Activated T-cell treated with anti-CD3 and anti-CD28 coated beads, Interleukin-2, amount 50 U/mL, for 1 hour (primary cell): ENCODE results near the gene HBP1.
"Not testable (repeated sequence)": the region's sequence is repeated elsewhere in the genome, so short reads cannot be mapped to it uniquely, and the experiment has no call there.

Source experiments
- DNase-seq: peaks from one replicate; pipeline ENCODE4 v3.0.0-alpha.2; 2020

HBP1 gene

GRCh38 chr7:107186240-107186639, 17.4 kb downstream of the HBP1 start:
- DNase-seq: no peak

- no peak for DNase-seq
Observed at GRCh38 chr7:107187774-107188173, 19.0 kb downstream of the HBP1 start.

DNA sequence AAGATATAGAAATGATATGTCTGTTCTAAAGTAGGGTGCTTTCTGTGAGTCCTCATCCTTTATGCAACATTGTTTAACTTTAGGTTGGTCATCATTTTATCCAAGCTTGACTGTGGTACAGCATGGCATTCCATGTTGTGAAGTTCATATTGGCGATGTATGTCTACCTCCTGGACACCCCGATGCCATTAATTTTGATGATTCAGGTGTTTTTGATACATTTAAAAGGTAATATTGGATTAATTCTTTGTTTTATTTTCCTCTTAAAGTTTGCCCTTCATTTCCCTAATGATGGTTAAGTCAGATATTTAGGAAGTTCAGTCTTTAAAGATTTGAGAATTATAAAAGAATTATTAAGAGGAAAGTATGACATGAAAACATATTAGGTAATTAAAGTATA, 21.3 kb downstream of the HBP1 start:
- no peak for DNase-seq

DNA sequence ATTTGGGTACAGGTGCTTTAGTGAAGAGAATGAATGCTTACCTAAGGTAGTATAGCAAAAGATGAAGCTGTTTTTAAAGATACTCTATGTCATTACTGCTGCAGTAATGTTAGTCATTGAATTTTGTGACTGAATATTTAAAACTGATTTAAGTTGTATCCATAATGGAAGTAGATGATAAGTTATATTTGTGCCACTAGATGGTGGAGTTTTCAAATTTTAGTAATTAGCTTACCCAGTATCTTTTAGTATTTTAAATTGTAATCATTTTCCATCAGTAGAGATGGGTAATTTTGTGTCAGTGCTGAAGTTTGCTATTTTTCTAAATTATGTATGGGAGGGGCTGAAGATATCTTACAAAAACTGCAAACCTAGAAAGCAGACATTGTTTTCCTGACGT, 25.2 kb downstream of the HBP1 start:
- no peak for DNase-seq

- no peak for DNase-seq
Observed at GRCh38 chr7:107196834-107197610, 28.2 kb downstream of the HBP1 start.

- no peak for DNase-seq
Observed at GRCh38 chr7:107201795-107202450, 33.1 kb downstream of the HBP1 start.

GRCh38 chr7:107203607-107204006, 34.8 kb downstream of the HBP1 start:
- no peak for DNase-seq

DNA sequence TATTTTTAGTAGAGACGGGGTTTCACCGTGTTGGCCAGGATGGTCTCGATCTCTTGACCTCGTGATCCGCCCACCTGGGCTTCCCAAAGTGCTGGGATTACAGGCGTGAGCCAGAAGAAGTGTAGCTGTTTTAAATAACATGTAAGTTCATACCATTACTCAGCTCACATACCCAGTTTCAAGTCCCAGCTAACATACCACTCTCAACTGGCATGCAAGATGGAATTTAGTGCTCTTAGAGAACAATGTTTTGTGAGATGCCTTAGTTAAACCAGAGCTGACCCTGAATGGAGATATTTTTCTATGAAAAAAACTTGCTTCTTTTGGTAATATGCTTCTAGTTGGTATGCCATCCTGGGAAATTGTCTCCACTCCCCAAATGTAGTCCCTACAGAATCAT, 37.3 kb downstream of the HBP1 start:
- DNase-seq: no peak

- no peak for DNase-seq
Observed at GRCh38 chr7:107206706-107207105, 37.9 kb downstream of the HBP1 start.

DNA sequence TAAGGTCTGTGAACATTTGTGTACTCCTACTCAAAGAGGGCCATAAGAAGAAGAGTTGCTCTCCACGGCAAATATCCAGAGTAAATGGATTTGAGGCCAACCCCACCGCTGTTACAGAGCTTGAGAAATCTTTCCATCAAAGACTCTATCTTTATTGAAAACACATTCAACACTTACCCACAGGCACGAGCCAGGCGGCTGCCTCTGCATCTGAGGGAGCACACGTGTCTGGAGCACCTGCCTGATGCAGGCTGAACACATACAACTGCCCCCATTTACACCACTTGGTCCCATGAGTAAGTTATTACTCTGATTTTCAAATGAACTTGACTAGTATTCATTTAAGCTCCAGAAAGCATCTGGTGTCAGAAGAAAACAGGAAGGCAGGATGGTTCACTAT, 38.7 kb downstream of the HBP1 start:
- no peak for DNase-seq

DNA sequence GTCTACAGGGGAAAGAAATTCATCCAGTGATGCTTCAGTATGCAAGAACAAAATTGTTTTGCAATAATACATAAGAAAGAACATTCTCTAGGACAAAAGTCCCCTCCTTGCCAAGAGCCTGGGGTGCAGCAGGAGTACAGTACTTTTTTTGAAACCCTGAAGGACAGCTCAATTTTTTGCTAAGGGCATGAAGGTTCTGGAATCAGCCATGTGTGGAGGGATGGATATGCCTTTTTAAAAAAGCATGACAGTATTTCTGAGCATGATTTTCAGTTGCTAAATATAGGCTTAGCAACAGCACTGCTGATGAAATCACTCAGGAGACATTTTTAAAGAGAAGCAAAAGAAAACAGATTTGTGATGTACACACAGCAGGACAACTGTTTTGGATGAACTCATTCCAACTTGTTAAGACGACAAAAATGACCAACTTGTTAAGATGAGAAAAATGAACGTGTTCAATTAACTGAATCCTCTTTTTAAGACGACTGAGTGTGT, 39.3 kb downstream of the HBP1 start:
- DNase-seq: no peak

DNA sequence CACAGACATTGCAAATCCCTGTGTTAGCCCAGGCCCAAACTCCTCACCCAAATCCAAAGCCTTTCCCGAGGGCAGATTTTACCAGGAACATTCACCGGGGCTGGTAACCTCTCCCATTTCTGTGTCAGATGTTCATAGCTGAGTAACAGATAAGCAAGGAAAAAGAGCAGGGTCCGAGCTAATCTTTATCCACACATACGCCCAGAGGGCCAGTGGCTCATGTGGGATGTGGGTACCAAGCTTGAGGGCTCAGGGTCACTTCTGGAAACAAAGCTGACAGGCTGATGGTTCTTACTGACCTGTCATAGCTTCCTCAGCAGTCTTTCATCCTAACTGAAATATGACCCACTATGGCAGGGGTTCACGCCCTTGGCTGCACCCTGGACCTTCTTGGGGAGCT, 39.8 kb downstream of the HBP1 start:
- DNase-seq: no peak

GRCh38 chr7:107209565-107209964, 40.8 kb downstream of the HBP1 start:
- DNase-seq: no peak

DNA sequence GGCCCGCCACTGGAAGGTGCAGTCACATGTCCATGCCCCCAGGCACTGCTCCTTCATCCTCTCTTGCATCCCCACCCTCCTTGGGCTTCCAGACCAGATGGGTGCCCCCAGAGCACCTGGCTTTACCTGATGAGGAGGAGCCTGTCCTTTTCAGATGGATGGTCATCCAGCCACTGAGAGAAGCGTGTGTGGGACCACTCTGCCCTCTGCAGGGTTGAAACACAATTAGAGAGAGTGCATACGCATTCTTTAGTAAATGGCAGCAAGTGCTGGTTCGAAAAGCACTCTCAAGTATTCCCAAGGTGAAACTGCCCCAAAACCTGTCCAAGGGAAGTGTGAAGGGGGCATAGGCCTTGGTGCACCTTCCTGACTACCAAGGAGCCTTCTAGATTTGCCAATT, 41.6 kb downstream of the HBP1 start:
- DNase-seq: no peak

DNA sequence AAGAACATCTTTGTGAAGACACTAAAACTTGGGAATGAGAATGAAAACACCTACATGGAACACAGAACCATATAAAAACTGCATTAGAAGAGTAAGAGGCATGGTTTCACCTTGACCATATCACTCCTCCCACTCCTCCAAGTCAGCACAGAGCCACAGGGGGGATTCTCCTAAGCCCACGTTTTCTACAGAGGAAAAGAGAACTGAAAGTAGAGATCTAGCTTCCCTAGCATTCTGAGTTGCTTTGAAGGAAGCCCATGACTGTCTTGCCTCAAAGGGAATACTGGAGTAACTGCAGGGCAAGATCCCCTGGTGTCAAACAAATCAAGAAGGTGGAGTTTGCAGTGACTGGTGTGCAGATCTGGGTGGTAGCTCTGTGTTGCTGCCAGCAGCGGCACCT, 43.9 kb downstream of the HBP1 start:
- no peak for DNase-seq

DNA sequence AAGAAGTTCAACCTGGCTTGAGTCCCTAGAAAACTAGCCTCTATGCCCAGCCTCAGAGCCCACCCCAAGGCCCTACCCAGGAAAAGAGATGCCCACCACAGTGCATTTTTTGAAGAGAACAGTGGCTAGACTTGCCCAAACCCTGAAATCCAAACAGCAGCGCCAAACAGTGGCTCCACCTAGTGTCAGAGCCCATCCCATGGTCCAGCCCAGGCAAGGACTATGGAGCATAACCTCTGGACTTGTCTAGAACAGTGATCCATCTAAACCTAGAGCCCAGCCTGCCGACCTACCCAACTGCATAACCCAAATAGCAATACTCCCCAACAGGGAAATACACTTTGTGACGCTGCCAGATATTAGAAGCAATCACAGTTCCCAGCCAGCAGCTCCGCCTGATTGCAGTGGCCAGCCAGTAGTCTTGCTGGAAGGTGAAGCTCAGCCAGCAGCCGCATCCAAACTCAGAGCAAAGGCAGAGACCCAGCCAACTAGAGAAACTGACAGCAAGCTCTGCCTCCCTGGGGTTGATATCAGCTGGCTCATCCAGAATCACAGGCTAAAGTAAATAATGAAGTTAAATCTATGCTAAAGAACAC, 44.5 kb downstream of the HBP1 start:
- no peak for DNase-seq

DNA sequence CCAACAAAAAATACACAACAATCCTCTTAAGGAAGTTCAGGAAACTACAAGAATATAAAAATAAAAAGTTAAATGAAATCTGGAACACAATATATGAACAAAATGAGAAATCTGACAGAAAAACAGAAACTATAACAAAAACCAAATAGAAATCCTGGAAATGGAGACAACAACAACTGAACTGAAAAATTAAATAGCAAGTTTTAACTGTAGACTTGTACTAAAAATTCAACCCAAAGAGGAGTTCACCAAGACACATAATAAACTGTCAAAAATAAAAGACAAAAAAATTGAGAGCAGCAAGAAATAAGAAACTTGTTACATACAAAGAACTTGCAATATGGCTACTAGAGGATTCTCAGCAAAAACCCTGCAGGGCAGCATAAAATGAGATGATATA, 45.1 kb downstream of the HBP1 start:
- DNase-seq: no peak

DNA sequence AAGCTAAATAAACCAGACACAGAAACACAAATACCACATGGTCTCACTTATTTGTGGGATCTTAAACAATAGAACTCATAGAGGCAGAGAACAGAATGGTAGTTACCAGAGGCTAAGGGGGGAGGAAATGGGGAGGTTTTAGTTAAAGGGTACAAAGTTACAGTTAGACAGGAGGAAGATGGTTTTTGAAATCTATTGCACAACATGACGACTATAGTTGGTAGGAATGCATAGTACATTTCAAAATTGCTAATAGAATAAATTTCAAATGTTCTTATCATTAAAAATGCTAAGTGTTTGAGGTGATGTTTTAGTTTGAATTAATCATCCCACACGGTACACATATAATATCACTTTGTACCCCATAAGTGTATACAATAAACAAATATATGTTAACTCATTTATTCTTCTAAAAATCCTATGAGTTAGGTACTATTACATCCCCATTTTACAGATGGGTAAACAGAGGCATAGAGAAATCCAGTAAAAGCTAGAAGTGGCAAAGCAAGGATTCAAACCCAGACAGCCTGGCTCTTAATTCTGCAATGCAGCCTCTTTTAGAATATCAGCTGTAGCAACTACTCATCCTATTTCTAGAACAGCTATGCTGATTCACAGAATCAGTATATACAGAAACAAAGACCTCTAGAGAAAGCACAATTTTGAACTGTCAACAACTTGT, 50.9 kb downstream of the HBP1 start:
- DNase-seq: no peak

DNA sequence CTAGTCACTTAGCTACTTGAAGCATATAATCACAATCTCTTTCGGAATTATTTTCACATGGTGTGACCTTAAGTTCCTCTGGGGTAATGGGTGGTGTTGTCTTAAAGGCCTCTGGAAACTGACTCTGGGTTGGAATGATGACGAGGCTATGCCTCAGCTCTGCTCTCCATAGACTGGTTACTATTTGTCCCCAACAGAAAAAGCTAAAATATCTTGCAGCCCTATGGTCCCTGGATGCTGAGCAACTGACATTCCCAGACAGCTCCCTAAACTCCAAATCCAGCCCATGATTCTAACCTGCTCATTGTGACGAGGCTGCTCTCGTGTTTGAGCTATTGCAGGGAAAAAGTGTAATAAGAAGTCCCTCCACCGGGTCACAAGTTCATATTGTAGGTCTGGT, 51.6 kb downstream of the HBP1 start:
- no peak for DNase-seq

DNA sequence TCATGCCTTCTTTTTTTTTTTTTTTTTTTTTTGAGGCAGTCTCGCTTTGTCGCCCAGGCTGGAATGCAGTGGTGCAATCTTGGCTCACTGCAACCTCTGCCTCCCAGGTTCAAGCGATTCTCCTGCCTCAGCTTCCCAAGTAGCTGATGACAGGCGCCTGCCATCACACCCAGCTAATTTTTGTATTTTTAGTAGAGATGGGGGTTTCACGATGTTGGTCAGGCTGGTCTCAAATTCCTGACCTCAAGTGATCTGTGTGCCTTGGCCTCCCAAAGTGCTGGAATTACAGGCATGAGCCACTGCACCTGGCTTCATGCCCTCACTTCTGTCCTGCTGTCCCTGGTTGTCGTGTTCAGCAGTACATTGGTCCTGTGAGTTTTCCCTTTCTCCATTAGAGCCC, 52.0 kb downstream of the HBP1 start:
- DNase-seq: not testable (repeated sequence)

- DNase-seq: no peak
Observed at GRCh38 chr7:107224374-107225223, 55.8 kb downstream of the HBP1 start.

- no peak for DNase-seq
Observed at GRCh38 chr7:107228291-107228690, 59.5 kb downstream of the HBP1 start.

DNA sequence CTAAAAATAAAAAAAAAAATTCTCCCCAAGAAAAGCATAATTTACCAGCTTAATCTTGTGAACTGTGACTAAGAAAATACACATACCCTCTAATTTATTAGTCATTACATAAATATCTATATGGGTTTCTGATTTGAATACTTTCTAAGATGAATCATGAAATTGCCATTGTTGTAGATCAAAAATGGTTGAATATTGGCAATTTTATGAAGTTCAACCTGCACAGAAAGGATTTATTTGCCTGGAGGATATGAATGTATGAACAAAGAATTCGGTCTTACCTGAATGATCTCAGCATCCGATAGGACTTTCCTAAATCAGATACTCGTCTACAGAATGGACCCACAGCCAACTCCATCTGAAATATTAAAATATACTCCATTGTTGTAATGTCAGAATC, 61.5 kb downstream of the HBP1 start:
- DNase-seq: no peak
